Neural progenitor cell (in vitro differentiated cells): ENCODE data around the gene SIPA1L3.

Experiments
- EZH2 ChIP-seq: fragments of 200-600 bp; sonication (generic); IDR thresholded peaks from 2 replicates; pipeline ENCODE4 v1.6.1; 2017; ENCODE audit warnings: antibody characterized with exemption, mild to moderate bottlenecking, moderate library complexity
- EZH2phosphoT487 ChIP-seq: fragments of 200-600 bp; sonication (generic); IDR thresholded peaks from 2 replicates; pipeline ENCODE4 v1.6.1; 2017; ENCODE audit warnings: antibody characterized with exemption

- no peak for TF ChIP-seq EZH2
- no peak for TF ChIP-seq EZH2phosphoT487
Observed at GRCh38 chr19:38061294-38061693, 154.3 kb downstream of the SIPA1L3 start.
